ENCODE measurements around the gene MBTD1. TPM values are rescaled to one million over a fixed set of nuclear protein-coding genes. Genes with fewer than 3 reads are reported as not detected.

MBTD1 gene
- total RNA-seq, 4 donors from 2014 or later, result 4.6 to 9.8 (median 7.6) TPM

DNA sequence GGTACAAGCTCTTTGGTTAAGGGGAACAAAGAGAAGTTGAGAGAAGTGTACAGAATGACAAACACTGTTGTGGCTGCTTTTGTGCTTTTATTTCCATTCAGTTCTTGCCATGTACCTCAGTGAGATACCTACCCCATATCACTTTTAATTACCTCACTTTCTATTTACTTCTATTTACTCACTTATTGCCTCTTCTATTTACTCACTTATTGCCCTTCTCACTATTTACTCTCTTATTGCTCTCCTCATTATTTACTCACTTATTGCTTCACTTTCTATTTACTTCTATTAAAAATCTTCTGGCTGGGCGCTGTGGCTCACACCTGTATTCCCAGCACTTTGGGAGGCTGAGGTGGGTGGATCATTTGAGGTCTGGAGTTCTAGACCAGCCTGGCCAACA lies 41.9 kb downstream of the MBTD1 start:
- peaks cover 0 to 69% of the 10 kb centered on the region in 2 donors for H3K36me3 ChIP-seq
- no peaks in the 10 kb centered on the region for H3K27me3 ChIP-seq

GRCh38 chr17:51214920-51215319 lies 44.9 kb downstream of the MBTD1 start:
- H3K4me1 ChIP-seq, result no peaks in the 10 kb centered on the region
- peaks cover 0 to 59% of the 10 kb centered on the region in 2 donors for H3K36me3 ChIP-seq
- H3K27ac ChIP-seq, result no peak overlapping the region
- H3K4me3 ChIP-seq, result no peak overlapping the region
- no peaks in the 10 kb centered on the region for H3K9me3 ChIP-seq
- TF ChIP-seq CTCF (IDR thresholded peaks at IDR 0.05 in 4 of 5, conservative IDR thresholded peaks at IDR 0.05 in 1 of 5), result no peak
- no peak for TF ChIP-seq POLR2A (IDR thresholded peaks at IDR 0.05)
- no peak for DNase-seq
- in situ Hi-C loops (cut with MboI; ENCODE audit: low sequenced_read_pairs in 4 of 4) (no loop called here), intact Hi-C loops (cut with DNase I; ENCODE audit: low total_unique reads) (no loop called here)
- H3K27me3 ChIP-seq, result no peaks in the 10 kb centered on the region
- ATAC-seq, result no peak

More for the DNA sequence above, 41.9 kb downstream of the MBTD1 start:
- no peaks in the 10 kb centered on the region for H3K9me3 ChIP-seq
- no peak for DNase-seq
- no peak overlapping the region for H3K27ac ChIP-seq
- TF ChIP-seq CTCF (IDR thresholded peaks at IDR 0.05 in 4 of 5, conservative IDR thresholded peaks at IDR 0.05 in 1 of 5) (no peak), POLR2A (IDR thresholded peaks at IDR 0.05) (no peak)
- no peaks in the 10 kb centered on the region for H3K4me1 ChIP-seq
- ATAC-seq, result no peak
- intact Hi-C loops (cut with DNase I; ENCODE audit: low total_unique reads) (no loop called here), in situ Hi-C loops (cut with MboI; ENCODE audit: low sequenced_read_pairs in 4 of 4) (no loop called here)
- no peak overlapping the region for H3K4me3 ChIP-seq

GRCh38 chr17:51203838-51204237 lies 56.0 kb downstream of the MBTD1 start:
- in situ Hi-C loops (cut with MboI; ENCODE audit: low sequenced_read_pairs in 4 of 4) (no loop called here), intact Hi-C loops (cut with DNase I; ENCODE audit: low total_unique reads) (no loop called here)
- Histone ChIP-seq H3K4me1 (no peaks in the 10 kb centered on the region), H3K27ac (no peak overlapping the region), H3K4me3 (no peak overlapping the region), H3K27me3 (no peaks in the 10 kb centered on the region), H3K36me3 (peaks cover 0 to 92% of the 10 kb centered on the region in 2 donors), H3K9me3 (no peaks in the 10 kb centered on the region)
- TF ChIP-seq POLR2A (IDR thresholded peaks at IDR 0.05), result no peak
- DNase-seq, result no peak
- ATAC-seq, result no peak

DNA sequence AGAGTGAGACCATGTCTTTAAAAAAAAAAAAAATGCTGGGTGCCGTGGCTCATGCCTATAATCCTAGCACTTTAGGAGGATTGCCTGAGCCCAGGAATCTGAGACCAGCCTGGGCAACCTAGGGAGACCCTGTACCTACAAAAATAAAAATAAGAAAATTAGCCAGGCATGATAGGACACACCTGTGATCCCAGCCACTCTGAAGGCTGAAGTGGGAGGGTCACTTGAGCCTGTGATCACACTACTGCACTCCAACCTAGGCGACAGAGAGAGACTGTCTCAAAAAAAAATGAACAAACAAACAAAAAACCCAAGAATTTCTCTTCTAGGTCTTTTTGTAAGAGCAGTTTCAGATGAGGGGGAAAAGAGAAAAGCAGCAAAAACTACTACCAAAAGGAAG lies 59.0 kb downstream of the MBTD1 start:
- TF ChIP-seq POLR2A (IDR thresholded peaks at IDR 0.05) (no peak), CTCF (IDR thresholded peaks at IDR 0.05 in 4 of 5, conservative IDR thresholded peaks at IDR 0.05 in 1 of 5) (no peak)
- intact Hi-C loops (cut with DNase I; ENCODE audit: low total_unique reads), result no loop called here
- Histone ChIP-seq H3K9me3 (no peaks in the 10 kb centered on the region), H3K4me3 (no peak overlapping the region), H3K4me1 (no peaks in the 10 kb centered on the region), H3K27ac (no peak overlapping the region), H3K36me3 (peaks cover 0 to 82% of the 10 kb centered on the region in 2 donors), H3K27me3 (no peaks in the 10 kb centered on the region)
- DNase-seq (no peak), ATAC-seq (no peak)
- in situ Hi-C loops (cut with MboI; ENCODE audit: low sequenced_read_pairs in 4 of 4), result no loop called here

DNA sequence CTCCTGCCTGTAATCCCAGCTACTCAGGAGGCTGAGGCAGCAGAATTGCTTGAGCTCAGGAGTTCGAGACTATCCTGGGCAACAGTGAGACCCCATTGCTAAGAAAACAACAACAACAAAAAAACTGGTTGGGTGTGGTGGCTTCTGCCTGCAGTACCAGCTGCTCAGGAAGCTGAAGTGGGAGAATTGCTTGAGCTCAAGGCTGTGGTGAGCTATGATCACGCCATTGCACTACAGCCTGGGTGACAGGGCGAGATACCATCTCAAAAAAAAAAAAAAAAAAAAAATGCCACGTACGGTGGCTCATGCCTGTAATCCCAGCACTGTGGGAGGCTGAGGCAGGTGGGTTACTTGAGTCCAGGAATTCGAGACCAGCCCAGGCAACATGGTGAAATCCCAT lies 59.6 kb downstream of the MBTD1 start:
- intact Hi-C loops (cut with DNase I; ENCODE audit: low total_unique reads) (no loop called here), in situ Hi-C loops (cut with MboI; ENCODE audit: low sequenced_read_pairs in 4 of 4) (no loop called here)
- ATAC-seq (no peak), DNase-seq (no peak)
- no peaks in the 10 kb centered on the region for H3K27me3 ChIP-seq
- H3K4me3 ChIP-seq, result no peak overlapping the region
- no peaks in the 10 kb centered on the region for H3K9me3 ChIP-seq
- peaks cover 0 to 82% of the 10 kb centered on the region in 2 donors for H3K36me3 ChIP-seq
- no peak for TF ChIP-seq CTCF (IDR thresholded peaks at IDR 0.05 in 4 of 5, conservative IDR thresholded peaks at IDR 0.05 in 1 of 5)
- no peak for TF ChIP-seq POLR2A (IDR thresholded peaks at IDR 0.05)
- H3K27ac ChIP-seq, result no peak overlapping the region
- no peaks in the 10 kb centered on the region for H3K4me1 ChIP-seq

All from gastrocnemius medialis (tissue), 4 donors.